MCF 10A (cell line): Measurements from ENCODE around the gene USP10. TPM values are rescaled to one million over a fixed set of nuclear protein-coding genes. Genes with fewer than 3 reads are reported as not detected.
"Not testable (repeated sequence)": the region's sequence is repeated elsewhere in the genome, so short reads cannot be mapped to it uniquely, and the experiment has no call there.

ENCODE experiments used
- BruUV-seq: library from RNA; stranded (reverse); fragments of 400-500 nt; replicated peaks from 2 replicates; lab custom pipeline; 2021; lab: Mats Ljungman, UMichigan
- CTCF ChIA-PET: fragments of 300-600 bp; sonication (Branson Sonifier 250); formaldehyde crosslinking; extraction: SDS; loops from one replicate; lab custom pipeline; 2021; ENCODE audit warnings: antibody characterized with exemption, inconsistent platforms; lab: Yijun Ruan, JAX
- POLR2A ChIA-PET: fragments of 300-600, 350-650 bp; sonication (Branson Sonifier 250); formaldehyde crosslinking; extraction: SDS; loops from one replicate; lab custom pipeline; 2020; ENCODE audit warnings: antibody characterized with exemption, inconsistent platforms; lab: Yijun Ruan, JAX
- DNase-seq: peaks from one replicate; pipeline ENCODE4 v3.0.0-alpha.2; 2018; ENCODE audit not compliant: unreplicated experiment
- H3K27ac Mint-ChIP-seq: one replicate; pipeline ENCODE4 v1.8.0; 2022; ENCODE audit warnings: mild to moderate bottlenecking, low read depth, mixed read lengths; ENCODE audit not compliant: unreplicated experiment
- H3K27me3 Mint-ChIP-seq: one replicate; pipeline ENCODE4 v1.8.0; 2022; ENCODE audit warnings: mixed read lengths; ENCODE audit not compliant: insufficient read depth, unreplicated experiment
- H3K36me3 Mint-ChIP-seq: one replicate; pipeline ENCODE4 v1.8.0; 2022; ENCODE audit warnings: mild to moderate bottlenecking, moderate library complexity, mixed read lengths; ENCODE audit not compliant: insufficient read depth, unreplicated experiment
- H3K4me1 Mint-ChIP-seq: one replicate; pipeline ENCODE4 v1.8.0; 2022; ENCODE audit warnings: mixed read lengths; ENCODE audit not compliant: insufficient read depth, unreplicated experiment
- H3K4me3 Mint-ChIP-seq: one replicate; pipeline ENCODE4 v1.8.0; 2022; ENCODE audit warnings: mild to moderate bottlenecking, moderate library complexity, mixed read lengths; ENCODE audit not compliant: unreplicated experiment
- H3K9me3 Mint-ChIP-seq: one replicate; pipeline ENCODE4 v1.8.0; 2022; ENCODE audit warnings: mixed read lengths; ENCODE audit not compliant: unreplicated experiment
- intact Hi-C: fragments of 100-400 bp; cut with micrococcal nuclease; formaldehyde crosslinking; loops from 2 replicates; pipeline ENCODE4 v1.14.1; 2022
- total RNA-seq: library from RNA; stranded (reverse); gene quantifications from 2 replicates; pipeline ENCODE4 v1.2.3, GENCODE V29; 2022
- TF ChIP-seq, protein P1 (sequence below): fragments of 200-600 bp; IDR thresholded peaks from one replicate; pipeline ENCODE4 v1.8.0; 2022; ENCODE audit warnings: antibody characterized with exemption, mild to moderate bottlenecking; ENCODE audit not compliant: unreplicated experiment

The USP10 gene
- total RNA-seq, 1 experiment from 2014 or later = 129 TPM

DNA sequence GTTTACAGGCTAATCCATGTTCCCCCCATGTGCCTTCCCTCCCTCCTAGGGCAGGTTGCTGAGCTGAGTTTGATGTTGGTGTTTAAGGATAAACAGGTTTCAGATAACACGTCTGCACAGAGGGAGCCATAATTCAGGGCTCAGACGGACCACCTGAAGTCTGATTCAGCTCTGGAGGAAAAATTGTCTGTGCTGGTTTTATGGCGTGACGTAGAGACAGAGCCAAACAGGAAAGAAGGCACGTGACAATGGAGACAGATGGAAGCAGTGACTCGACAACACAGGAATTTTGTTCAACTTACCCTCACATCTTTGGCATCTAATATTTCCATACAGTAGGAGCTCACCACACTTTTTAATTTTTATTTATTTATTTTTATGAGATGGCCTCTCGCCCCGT lies 10.7 kb upstream of the USP10 start:
- intact Hi-C loops = no loop called here
- no TSS peak for BruUV-seq
- peak; percentile 48 for DNase-seq
- no peaks in the 10 kb centered on the region for H3K9me3 Mint-ChIP-seq
- H3K36me3 Mint-ChIP-seq = peaks cover 4% of the 10 kb centered on the region
- ChIA-PET POLR2A (interaction anchor here (0.6 to 1.2 kb wide), 2 partner anchors 12 to 18 kb away, joined by 4 to 7 read pairs; no protein-coding TSS in a partner anchor), CTCF (interaction anchor here (0.5 to 1.9 kb wide), 8 partner anchors 15 to 263 kb away, joined by 3 to 10 read pairs (median 4); no protein-coding TSS in a partner anchor)
- no peak overlapping the region for H3K4me3 Mint-ChIP-seq
- no peaks in the 10 kb centered on the region for H3K27me3 Mint-ChIP-seq
- TF ChIP-seq, protein P1, sequence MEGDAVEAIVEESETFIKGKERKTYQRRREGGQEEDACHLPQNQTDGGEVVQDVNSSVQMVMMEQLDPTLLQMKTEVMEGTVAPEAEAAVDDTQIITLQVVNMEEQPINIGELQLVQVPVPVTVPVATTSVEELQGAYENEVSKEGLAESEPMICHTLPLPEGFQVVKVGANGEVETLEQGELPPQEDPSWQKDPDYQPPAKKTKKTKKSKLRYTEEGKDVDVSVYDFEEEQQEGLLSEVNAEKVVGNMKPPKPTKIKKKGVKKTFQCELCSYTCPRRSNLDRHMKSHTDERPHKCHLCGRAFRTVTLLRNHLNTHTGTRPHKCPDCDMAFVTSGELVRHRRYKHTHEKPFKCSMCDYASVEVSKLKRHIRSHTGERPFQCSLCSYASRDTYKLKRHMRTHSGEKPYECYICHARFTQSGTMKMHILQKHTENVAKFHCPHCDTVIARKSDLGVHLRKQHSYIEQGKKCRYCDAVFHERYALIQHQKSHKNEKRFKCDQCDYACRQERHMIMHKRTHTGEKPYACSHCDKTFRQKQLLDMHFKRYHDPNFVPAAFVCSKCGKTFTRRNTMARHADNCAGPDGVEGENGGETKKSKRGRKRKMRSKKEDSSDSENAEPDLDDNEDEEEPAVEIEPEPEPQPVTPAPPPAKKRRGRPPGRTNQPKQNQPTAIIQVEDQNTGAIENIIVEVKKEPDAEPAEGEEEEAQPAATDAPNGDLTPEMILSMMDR = no peak
- H3K4me1 Mint-ChIP-seq = no peaks in the 10 kb centered on the region
- H3K27ac Mint-ChIP-seq = no peak overlapping the region

DNA sequence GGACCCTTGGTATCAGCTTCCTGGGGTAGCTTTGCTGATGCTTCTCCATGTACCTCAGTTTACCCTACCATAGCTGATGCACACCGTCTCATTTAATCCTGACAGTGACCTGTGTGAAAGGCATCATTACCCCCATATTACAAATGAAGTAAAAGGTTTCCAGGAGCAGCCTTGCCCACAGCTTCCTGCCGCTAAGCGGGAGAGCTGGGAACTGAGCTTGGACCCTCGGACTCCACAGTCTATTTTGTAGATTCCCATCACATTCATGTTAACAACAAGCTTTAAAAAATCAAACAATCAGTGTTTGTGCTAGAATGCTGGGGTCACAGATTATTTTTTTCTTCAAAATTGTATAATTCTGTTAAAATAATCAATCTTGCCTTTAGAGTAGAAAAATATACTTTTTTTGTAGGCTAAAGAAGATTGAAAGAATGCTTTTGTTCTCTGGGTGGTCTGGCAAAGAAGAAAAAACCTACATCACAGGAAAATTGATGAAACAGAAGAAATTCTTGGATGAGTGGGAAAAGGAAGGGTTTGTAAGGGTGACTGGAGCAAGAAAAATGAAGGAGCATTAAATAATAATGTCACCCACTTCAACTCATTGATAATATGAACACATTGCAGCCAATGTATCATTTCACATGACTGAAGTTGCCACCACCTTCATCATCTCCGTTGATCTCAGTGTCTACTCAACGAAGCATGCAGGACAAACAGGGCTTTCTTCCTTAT lies 9.5 kb upstream of the USP10 start:
- TF ChIP-seq, protein P1 = no peak
- no peak for DNase-seq
- H3K27me3 Mint-ChIP-seq = no peaks in the 10 kb centered on the region
- intact Hi-C loops = no loop called here
- peaks cover 4% of the 10 kb centered on the region for H3K36me3 Mint-ChIP-seq
- H3K27ac Mint-ChIP-seq = no peak overlapping the region
- POLR2A ChIA-PET = interaction anchor here (1.1 to 1.2 kb wide), 2 partner anchors 9 to 11 kb away, joined by 4 to 7 read pairs; no protein-coding TSS in a partner anchor
- CTCF ChIA-PET = interaction anchor here (0.6 to 1.5 kb wide), 6 partner anchors 12 to 262 kb away, joined by 3 to 8 read pairs (median 3); no protein-coding TSS in a partner anchor
- H3K4me3 Mint-ChIP-seq = no peak overlapping the region
- BruUV-seq = no TSS peak
- H3K9me3 Mint-ChIP-seq = no peaks in the 10 kb centered on the region
- H3K4me1 Mint-ChIP-seq = no peaks in the 10 kb centered on the region

DNA sequence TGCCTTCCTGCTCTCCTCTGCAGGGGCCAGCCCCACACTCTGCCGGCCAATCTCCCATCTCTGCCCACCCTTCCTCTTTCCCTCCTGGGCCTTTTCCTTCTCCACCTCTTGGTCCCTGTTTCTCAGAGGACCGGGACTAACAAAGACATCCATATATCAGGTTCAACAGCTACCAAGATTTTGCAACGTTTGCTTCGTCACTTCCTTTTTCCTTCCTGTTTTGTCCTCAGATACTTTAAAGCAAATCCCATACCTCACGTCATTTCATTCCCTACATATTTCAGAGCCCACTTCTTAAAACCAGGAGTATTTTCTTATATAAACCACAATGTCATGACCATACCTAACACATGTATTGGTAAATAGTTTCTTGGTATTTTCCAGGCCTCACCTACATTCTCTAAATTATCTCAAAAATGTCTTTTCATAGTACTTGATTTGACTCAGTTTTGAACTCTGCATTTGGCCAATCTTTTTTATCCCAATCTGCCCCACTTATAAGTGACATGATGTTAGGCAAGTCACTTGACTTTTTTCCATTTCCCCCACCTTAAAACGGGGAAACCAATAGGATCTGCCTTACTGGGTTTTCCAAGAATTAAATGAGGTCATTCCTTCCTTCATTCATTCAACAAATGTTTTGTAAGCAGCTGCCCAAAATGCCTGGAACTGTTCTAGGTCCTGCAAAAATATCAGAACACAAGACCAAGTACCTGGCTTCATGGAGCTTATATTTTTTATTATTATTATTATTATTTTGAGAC lies 7.2 kb upstream of the USP10 start:
- Mint-ChIP-seq H3K4me1 (no peaks in the 10 kb centered on the region), H3K4me3 (no peak overlapping the region), H3K27me3 (no peaks in the 10 kb centered on the region), H3K36me3 (peaks cover 4% of the 10 kb centered on the region), H3K27ac (no peak overlapping the region), H3K9me3 (no peaks in the 10 kb centered on the region)
- no peak for DNase-seq
- no TSS peak for BruUV-seq
- POLR2A ChIA-PET = interaction anchor here (0.6 to 0.7 kb wide), 2 partner anchors 43 to 45 kb away, joined by 3 read pairs; partner anchors contain the start of gene KLHL36
- CTCF ChIA-PET = interaction anchor here (1.2 to 1.4 kb wide), 2 partner anchors 20 to 46 kb away, joined by 5 to 6 read pairs; no protein-coding TSS in a partner anchor
- intact Hi-C loops = no loop called here
- TF ChIP-seq, protein P1 = no peak

DNA sequence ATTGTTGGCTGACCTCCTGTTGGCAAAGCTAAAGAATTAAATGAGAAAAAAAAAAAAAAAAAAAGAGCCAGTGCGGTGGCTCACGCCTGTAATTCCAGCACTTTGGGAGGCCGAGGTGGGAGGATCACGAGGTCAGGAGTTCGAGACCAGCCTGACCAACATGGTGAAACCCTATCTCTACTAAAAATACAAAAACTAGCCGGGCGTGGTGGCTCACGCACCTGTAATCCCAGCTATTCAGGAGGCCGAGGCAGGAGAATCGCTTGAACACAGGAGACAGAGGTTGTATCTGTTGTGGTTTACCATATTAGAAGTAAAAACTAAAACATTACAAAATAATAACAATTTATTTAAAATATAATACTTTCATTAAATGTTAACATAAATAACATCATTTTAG lies 5.9 kb upstream of the USP10 start:
- BruUV-seq = not testable (repeated sequence)
- CTCF ChIA-PET = interaction anchor here (0.6 to 1.6 kb wide), 3 partner anchors 32 to 654 kb away, joined by 3 to 6 read pairs (median 5); no protein-coding TSS in a partner anchor

More for the DNA sequence above, 5.9 kb upstream of the USP10 start:
- H3K9me3 Mint-ChIP-seq, intact Hi-C loops, H3K36me3 Mint-ChIP-seq, H3K4me1 Mint-ChIP-seq, H3K27me3 Mint-ChIP-seq, H3K4me3 Mint-ChIP-seq, H3K27ac Mint-ChIP-seq, DNase-seq: not testable (repeated sequence)
- POLR2A ChIA-PET = interaction anchor here (1.3 kb wide), 1 partner anchor 31 kb away, joined by 3 read pairs; no protein-coding TSS in a partner anchor
